Right lobe of liver (tissue), 6 donors: ENCODE measurements around the gene POLN. TPM values are rescaled to one million over a fixed set of nuclear protein-coding genes. Genes with fewer than 3 reads are reported as not detected.
A peak's percentile ranks its signal among the peaks of the same experiment; 100 is the strongest.

ENCODE experiments used
- ATAC-seq, 4 donors: fragments of 200-7000 bp; cut with Tn5 transposase; one replicate each; pipeline ENCODE4 v1.9.1; 2020; ENCODE audit warnings: mild to moderate bottlenecking in 4 of 4, moderate library complexity in 4 of 4
- DNase-seq, 3 donors: peaks; one replicate each; pipeline ENCODE4 v3.0.0-alpha.2; 2020
- H3K27ac ChIP-seq, 3 donors: fragments of 200-600 bp; one replicate each; pipeline ENCODE4 v1.8.0; 2022
- H3K27me3 ChIP-seq, 2 donors: fragments of 200-600 bp; one replicate each; pipeline ENCODE4 v1.8.0; 2022
- H3K36me3 ChIP-seq, 4 donors: fragments of 200-600 bp; sonication (generic) in 1 of 4; one replicate each; pipeline versions ENCODE4 v1.5.1 to v1.8.0; 2017 to 2022; ENCODE audit warnings: control low read depth in 1 of 4
- H3K4me1 ChIP-seq, 4 donors: fragments of 200-600 bp; sonication (generic) in 1 of 4; one replicate each; pipeline versions ENCODE4 v1.5.1 to v1.8.0; 2017 to 2022; ENCODE audit warnings: control low read depth in 1 of 4
- H3K4me3 ChIP-seq, 3 donors: fragments of 200-600 bp; one replicate each; pipeline ENCODE4 v1.8.0; 2022
- H3K9me3 ChIP-seq, 4 donors: fragments of 200-600 bp; sonication (generic) in 1 of 4; one replicate each; pipeline versions ENCODE4 v1.5.1 to v1.8.0; 2017 to 2022; ENCODE audit warnings: control low read depth in 1 of 4
- POLR2A ChIP-seq: fragments of 450-650 bp; IDR thresholded peaks from one replicate; pipeline ENCODE4 v1.6.1; 2017; ENCODE audit warnings: antibody characterized with exemption, mild to moderate bottlenecking
- WGBS: methylation state at CpG from one replicate; pipeline ENCODE4 v1.1.6; 2018; ENCODE audit warnings: low coverage, low lambda C conversion rate; ENCODE audit not compliant: insufficient coverage; ENCODE audit errors: missing lambda C conversion rate; 5-methylcytosine and 5-hydroxymethylcytosine counted together
- intact Hi-C, 2 donors: fragments of 100-400 bp; cut with DNase I; formaldehyde crosslinking; loops; one replicate each; pipeline versions ENCODE4 v1.11.2 to v1.14.1; 2022
- total RNA-seq, 6 experiments: library from RNA; depleted of rRNA in 2 of 6; stranded (reverse); fragments of >200 nt in 2 of 6; fragmentation: NEBNext Ultra II Directional in 3 of 6; extraction: Animal tissue kit (Norgen Biotek cat#: 25700) in 3 of 6; gene quantifications; one replicate each; pipeline versions ENCODE4 v1.1.0 to v1.2.4, GENCODE V29; 2016 to 2023
- TF ChIP-seq, protein P1 (sequence below), 4 donors: fragments of 200-600 bp in 3 of 4; fragments of 450-650 bp in 1 of 4; IDR thresholded peaks; one replicate each; pipeline versions ENCODE4 v1.5.1 to v1.8.0; 2016 to 2022; ENCODE audit warnings: antibody characterized with exemption in 4 of 4, mild to moderate bottlenecking in 2 of 4
- donor health status: DM: no; HTN: yes; CAD: no.
- donor health status: DM: no; HTN: no; CAD: no.
- donor health status: DM: no; HTN: no; CAD: no.
- donor health status: DM: no; HTN: yes; CAD: no.
- donor health status: DM: no; HTN: yes; CAD: no.

POLN gene
- total RNA-seq, 6 experiments from 2014 or later, result 0.87 to 2.5 (median 1.4) TPM

GRCh38 chr4:2094545-2094944 lies 147.4 kb downstream of the POLN start:
- no peak overlapping the region for H3K4me3 ChIP-seq
- no peak for TF ChIP-seq POLR2A
- TF ChIP-seq, protein P1, sequence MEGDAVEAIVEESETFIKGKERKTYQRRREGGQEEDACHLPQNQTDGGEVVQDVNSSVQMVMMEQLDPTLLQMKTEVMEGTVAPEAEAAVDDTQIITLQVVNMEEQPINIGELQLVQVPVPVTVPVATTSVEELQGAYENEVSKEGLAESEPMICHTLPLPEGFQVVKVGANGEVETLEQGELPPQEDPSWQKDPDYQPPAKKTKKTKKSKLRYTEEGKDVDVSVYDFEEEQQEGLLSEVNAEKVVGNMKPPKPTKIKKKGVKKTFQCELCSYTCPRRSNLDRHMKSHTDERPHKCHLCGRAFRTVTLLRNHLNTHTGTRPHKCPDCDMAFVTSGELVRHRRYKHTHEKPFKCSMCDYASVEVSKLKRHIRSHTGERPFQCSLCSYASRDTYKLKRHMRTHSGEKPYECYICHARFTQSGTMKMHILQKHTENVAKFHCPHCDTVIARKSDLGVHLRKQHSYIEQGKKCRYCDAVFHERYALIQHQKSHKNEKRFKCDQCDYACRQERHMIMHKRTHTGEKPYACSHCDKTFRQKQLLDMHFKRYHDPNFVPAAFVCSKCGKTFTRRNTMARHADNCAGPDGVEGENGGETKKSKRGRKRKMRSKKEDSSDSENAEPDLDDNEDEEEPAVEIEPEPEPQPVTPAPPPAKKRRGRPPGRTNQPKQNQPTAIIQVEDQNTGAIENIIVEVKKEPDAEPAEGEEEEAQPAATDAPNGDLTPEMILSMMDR (IDR thresholded peaks at IDR 0.05), result no peak
- no peaks in the 10 kb centered on the region for H3K9me3 ChIP-seq
- ATAC-seq (no peak), DNase-seq (peak in 1 of 3 donors; percentile 31)
- no peak overlapping the region for H3K27ac ChIP-seq
- H3K27me3 ChIP-seq, result no peaks in the 10 kb centered on the region
- 83% methylated on average over 1 of the region's 4 CpGs for WGBS
- intact Hi-C loops, result no loop called here
- peaks cover 0 to 16% (median 9%) of the 10 kb centered on the region in 4 donors for H3K4me1 ChIP-seq
- H3K36me3 ChIP-seq, result no peaks in the 10 kb centered on the region

DNA sequence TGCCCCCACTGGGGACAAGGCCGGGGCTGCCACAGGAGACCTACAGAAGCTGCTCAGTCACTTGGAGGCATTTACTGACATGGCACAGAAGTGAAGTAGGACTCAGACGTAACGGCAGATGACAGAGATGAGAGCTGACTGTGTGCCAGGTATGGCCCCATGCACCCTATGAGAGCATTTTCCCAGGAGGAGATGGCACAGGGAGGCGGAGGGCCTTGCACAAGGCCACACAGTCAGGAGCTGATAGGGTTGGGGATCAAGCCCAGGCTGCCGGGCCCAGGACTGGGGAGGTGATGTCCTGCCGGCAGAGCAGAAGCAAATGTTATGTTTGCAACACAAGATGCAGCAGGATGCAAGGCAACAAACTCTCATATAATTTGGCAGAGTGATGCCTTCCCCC lies 148.7 kb downstream of the POLN start:
- peak in 1 of 3 donors; percentile 34 for DNase-seq
- no peak for ATAC-seq
- H3K27me3 ChIP-seq, result no peaks in the 10 kb centered on the region
- no peaks in the 10 kb centered on the region for H3K36me3 ChIP-seq
- no peak overlapping the region for H3K27ac ChIP-seq
- no peak overlapping the region for H3K4me3 ChIP-seq
- no CpG with 5 or more reads among the region's 6 CpGs for WGBS
- intact Hi-C loops, result no loop called here
- H3K9me3 ChIP-seq, result no peaks in the 10 kb centered on the region
- no peak for TF ChIP-seq POLR2A
- TF ChIP-seq, protein P1 (IDR thresholded peaks at IDR 0.05), result no peak
- H3K4me1 ChIP-seq, result peaks cover 0 to 25% (median 10%) of the 10 kb centered on the region in 4 donors

- DNase-seq (peak in 1 of 3 donors; percentile 21), ATAC-seq (no peak)
- no peaks in the 10 kb centered on the region for H3K9me3 ChIP-seq
- H3K27ac ChIP-seq, result no peak overlapping the region
- TF ChIP-seq, protein P1 (IDR thresholded peaks at IDR 0.05), result no peak
- TF ChIP-seq POLR2A, result no peak
- H3K4me3 ChIP-seq, result no peak overlapping the region
- intact Hi-C loops, result no loop called here
- H3K36me3 ChIP-seq, result no peaks in the 10 kb centered on the region
- 93% methylated on average over 5 of the region's 6 CpGs for WGBS
- H3K4me1 ChIP-seq, result peaks cover 0 to 25% (median 10%) of the 10 kb centered on the region in 4 donors
- no peaks in the 10 kb centered on the region for H3K27me3 ChIP-seq
Observed at GRCh38 chr4:2092669-2093053, 149.3 kb downstream of the POLN start.

- no peaks in the 10 kb centered on the region for H3K27me3 ChIP-seq
- no peak for TF ChIP-seq POLR2A
- TF ChIP-seq, protein P1 (IDR thresholded peaks at IDR 0.05), result no peak
- DNase-seq (peak in 1 of 3 donors; percentile 42), ATAC-seq (no peak)
- no peaks in the 10 kb centered on the region for H3K36me3 ChIP-seq
- intact Hi-C loops, result no loop called here
- 69% methylated on average over 3 of the region's 15 CpGs for WGBS
- H3K9me3 ChIP-seq, result no peaks in the 10 kb centered on the region
- H3K27ac ChIP-seq, result no peak overlapping the region
- peaks cover 0 to 25% (median 10%) of the 10 kb centered on the region in 4 donors for H3K4me1 ChIP-seq
- H3K4me3 ChIP-seq, result no peak overlapping the region
Observed at GRCh38 chr4:2091990-2092668, 149.8 kb downstream of the POLN start.
